ENCODE data around the gene IL17B.

GRCh38 chr5:149418910-149419531 is 39.9 kb upstream of the IL17B start:
- TF ChIP-seq CTCF (IDR thresholded peaks at IDR 0.05; ENCODE audit: control extremely low read depth in 1 of 3, insufficient read depth in 1 of 3, low read depth in 1 of 3, low read length in 3 of 3) (no peak), ZNF274 (IDR thresholded peaks at IDR 0.05; ENCODE audit: borderline replicate concordance, extremely low read depth, low read length) (no peak), SUZ12 (IDR thresholded peaks at IDR 0.05; ENCODE audit: low read length) (no peak), POLR2A (IDR thresholded peaks at IDR 0.05; ENCODE audit: control extremely low read depth in 1 of 2, low read depth in 2 of 2, low read length in 2 of 2) (no peak), RNF2 (IDR thresholded peaks at IDR 0.05; ENCODE audit: borderline replicate concordance, low read depth, low read length, missing control alignments, poor library complexity, severe bottlenecking) (no peak), BCL11A (IDR thresholded peaks at IDR 0.05; ENCODE audit: low read depth in 2 of 2, low read length in 2 of 2) (no peak), EZH2 (IDR thresholded peaks at IDR 0.05; ENCODE audit: low read depth, low read length, severe bottlenecking) (no peak), JUN (IDR thresholded peaks at IDR 0.05; ENCODE audit: low read depth, low read length) (no peak), TAF7 (optimal IDR thresholded peaks at IDR 0.05; ENCODE audit: borderline replicate concordance, low read depth, low read length) (no peak)
- TF ChIP-seq, protein P1, sequence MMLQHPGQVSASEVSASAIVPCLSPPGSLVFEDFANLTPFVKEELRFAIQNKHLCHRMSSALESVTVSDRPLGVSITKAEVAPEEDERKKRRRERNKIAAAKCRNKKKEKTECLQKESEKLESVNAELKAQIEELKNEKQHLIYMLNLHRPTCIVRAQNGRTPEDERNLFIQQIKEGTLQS (IDR thresholded peaks at IDR 0.05; ENCODE audit: insufficient read depth, low read depth, low read length), result no peak
- TF ChIP-seq, protein P2, sequence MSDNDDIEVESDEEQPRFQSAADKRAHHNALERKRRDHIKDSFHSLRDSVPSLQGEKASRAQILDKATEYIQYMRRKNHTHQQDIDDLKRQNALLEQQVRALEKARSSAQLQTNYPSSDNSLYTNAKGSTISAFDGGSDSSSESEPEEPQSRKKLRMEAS (IDR thresholded peaks at IDR 0.05), result no peak

All from H1 (cell line).